ENCODE results near the gene KRT1.
A peak's percentile ranks its signal among the peaks of the same experiment; 100 is the strongest.
"Not testable (repeated sequence)": the region's sequence is repeated elsewhere in the genome, so short reads cannot be mapped to it uniquely, and the experiment has no call there.

Gene KRT1

DNA sequence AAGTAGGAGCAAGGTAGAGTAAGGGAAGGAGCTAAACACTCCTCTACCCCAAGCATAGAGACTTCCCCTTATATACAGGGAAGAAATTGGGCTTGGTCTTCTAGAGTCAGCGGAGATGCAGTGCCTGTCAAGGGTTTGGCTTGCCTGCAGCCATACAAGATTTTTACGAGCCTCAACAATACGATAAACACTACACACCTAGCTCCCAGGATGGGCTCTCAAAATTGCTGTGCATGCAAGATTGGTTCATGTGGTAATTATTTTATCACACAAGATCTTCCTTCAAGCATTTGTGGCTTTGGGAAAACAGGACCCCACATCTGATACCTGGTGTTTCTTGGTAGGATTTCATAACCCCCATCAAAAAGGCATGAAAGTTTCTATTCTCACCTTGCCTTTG, at the start of gene KRT1:
Gene KRT1, minus strand, starts transcription at position 45 of the 400 bp plus-strand sequence. CDS start 59 bp downstream, outside the sequence.
- no peak for TF ChIP-seq JUND (IDR thresholded peaks at IDR 0.05; ENCODE audit: low read depth)
- in situ Hi-C loops (cut with HindIII; ENCODE audit: low pct_unique_long_range_greater_than_20kb, low sequenced_read_pairs) = no loop called here
- DNase-seq (ENCODE audit: low read depth in 1 of 2, low spot score in 1 of 2) = no peak

DNA sequence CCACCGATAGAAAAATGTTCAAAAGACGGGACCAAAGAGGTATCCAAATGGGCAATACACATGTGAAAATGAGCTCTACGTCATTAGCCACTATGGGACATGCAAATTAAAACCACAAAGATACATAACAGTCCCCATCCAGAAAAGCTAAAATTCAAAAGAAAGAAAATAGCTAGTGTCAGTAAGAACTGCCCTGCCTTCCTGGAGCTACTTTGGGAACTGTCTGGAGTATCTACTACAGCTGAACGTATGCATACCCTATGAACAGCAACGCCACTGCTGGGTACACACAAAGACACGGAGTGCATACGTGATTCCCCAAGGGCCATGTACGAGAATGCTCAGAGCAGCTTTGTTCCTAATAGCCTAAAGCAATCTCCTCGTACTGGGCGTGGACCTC, 48.9 kb upstream of the KRT1 start:
- TF ChIP-seq JUND (IDR thresholded peaks at IDR 0.05; ENCODE audit: low read depth) = no peak
- DNase-seq (ENCODE audit: low read depth in 1 of 2, low spot score in 1 of 2) = no peak
- in situ Hi-C loops (cut with HindIII; ENCODE audit: low pct_unique_long_range_greater_than_20kb, low sequenced_read_pairs) = no loop called here

DNA sequence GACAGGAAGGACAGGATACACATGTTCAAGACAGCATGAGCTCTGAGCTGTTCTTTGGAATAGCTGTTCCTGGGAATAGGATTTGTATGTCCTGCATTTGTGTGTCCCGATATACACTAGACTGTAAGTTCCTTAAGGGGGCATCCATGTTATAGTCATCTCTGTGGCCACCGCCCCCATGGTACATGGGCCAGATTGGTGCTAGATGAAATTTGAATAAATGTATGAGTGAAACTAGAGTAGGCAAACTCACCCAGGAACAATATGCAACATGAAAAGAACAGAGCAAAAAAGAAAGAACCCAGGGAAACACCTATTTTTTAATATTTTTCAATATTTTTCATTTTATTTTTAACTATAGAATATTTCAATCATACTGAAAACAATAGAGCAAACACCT, 48.2 kb upstream of the KRT1 start:
- DNase-seq (ENCODE audit: low read depth in 1 of 2, low spot score in 1 of 2) = no peak
- TF ChIP-seq JUND (IDR thresholded peaks at IDR 0.05; ENCODE audit: low read depth) = no peak
- in situ Hi-C loops (cut with HindIII; ENCODE audit: low pct_unique_long_range_greater_than_20kb, low sequenced_read_pairs) = no loop called here

DNA sequence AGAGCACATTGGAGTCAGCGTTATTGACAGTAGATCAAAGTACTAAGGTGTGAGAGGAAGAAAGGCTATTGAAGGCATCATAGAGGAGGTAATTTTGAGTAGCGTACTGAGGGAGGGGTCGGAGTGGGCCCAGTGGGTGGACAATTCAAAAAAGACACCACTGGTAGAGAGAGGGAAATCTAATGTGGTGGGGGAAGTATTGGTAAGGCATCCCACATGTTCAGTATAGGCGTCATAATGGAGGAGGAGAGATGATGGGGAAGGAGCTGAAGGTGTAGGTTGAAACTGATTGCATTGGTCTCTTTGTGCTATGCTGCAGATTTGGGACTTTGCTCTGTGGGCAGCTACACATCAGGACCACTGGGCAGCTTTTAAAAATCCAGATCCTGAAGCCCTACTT, 46.8 kb upstream of the KRT1 start:
- no peak for TF ChIP-seq JUND (IDR thresholded peaks at IDR 0.05; ENCODE audit: low read depth)
- in situ Hi-C loops (cut with HindIII; ENCODE audit: low pct_unique_long_range_greater_than_20kb, low sequenced_read_pairs) = no loop called here
- no peak for DNase-seq (ENCODE audit: low read depth in 1 of 2, low spot score in 1 of 2)

DNA sequence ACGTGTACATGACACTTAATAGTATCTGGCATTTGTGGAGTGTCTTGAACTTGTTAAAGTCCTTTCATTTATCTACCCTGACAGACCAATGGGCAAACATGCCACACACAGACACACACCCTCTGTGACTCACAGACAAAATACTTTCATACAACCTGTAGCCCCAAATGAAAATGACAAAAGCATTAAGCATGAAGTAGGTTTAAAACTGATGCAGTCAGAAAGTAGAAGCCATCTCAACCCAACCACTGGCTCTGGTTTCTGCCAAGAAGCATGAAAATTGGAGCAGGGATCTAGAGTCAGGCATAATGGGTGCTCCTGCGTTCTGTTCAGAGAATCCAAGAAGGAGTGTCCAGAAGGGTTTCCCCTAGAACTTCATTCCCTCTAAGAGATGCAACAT, 46.2 kb upstream of the KRT1 start:
- no peak for TF ChIP-seq JUND (IDR thresholded peaks at IDR 0.05; ENCODE audit: low read depth)
- no peak for DNase-seq (ENCODE audit: low read depth in 1 of 2, low spot score in 1 of 2)
- in situ Hi-C loops (cut with HindIII; ENCODE audit: low pct_unique_long_range_greater_than_20kb, low sequenced_read_pairs) = no loop called here

DNA sequence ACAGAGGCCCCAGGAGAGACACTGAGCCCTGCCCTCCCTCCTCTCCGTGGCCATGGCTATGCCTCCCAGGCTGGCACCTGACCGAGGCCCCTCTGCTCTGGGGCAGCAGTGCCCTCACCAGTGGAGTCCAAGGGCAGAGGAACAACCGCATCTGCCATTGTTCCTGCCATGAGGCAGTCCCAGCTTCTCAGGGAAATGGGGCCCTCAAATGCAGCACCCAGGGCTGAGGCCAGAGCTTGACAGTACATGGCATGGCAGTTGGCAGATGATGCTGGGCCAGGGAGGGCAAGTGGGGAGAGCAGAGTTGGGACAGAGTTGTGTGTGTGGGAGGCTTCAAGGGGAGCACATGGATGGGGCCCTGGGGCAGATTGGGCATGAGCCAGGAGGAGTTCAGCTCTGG, 44.2 kb upstream of the KRT1 start:
- no peak for DNase-seq (ENCODE audit: low read depth in 1 of 2, low spot score in 1 of 2)
- in situ Hi-C loops (cut with HindIII; ENCODE audit: low pct_unique_long_range_greater_than_20kb, low sequenced_read_pairs) = no loop called here
- no peak for TF ChIP-seq JUND (IDR thresholded peaks at IDR 0.05; ENCODE audit: low read depth)

DNA sequence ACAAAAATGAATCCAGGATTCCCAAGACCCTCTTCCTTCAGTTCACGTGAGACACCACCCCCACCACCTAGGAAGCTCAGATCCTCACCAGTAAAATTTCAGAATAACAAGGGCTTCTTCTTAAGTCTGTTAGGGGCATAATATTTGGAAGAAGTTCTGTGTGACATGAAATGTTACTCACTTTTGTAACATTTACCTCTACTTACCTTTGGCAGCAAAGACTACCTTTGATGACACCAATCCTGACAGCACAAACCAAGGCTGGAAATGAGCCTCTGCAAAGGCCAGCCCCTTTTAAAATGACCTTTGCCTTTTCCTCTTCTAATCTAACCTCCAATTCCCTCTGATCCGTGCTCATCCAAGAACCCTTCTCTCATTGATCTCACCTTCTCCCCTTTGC, 42.5 kb upstream of the KRT1 start:
- in situ Hi-C loops (cut with HindIII; ENCODE audit: low pct_unique_long_range_greater_than_20kb, low sequenced_read_pairs) = no loop called here
- DNase-seq (ENCODE audit: low read depth in 1 of 2, low spot score in 1 of 2) = no peak
- no peak for TF ChIP-seq JUND (IDR thresholded peaks at IDR 0.05; ENCODE audit: low read depth)

DNA sequence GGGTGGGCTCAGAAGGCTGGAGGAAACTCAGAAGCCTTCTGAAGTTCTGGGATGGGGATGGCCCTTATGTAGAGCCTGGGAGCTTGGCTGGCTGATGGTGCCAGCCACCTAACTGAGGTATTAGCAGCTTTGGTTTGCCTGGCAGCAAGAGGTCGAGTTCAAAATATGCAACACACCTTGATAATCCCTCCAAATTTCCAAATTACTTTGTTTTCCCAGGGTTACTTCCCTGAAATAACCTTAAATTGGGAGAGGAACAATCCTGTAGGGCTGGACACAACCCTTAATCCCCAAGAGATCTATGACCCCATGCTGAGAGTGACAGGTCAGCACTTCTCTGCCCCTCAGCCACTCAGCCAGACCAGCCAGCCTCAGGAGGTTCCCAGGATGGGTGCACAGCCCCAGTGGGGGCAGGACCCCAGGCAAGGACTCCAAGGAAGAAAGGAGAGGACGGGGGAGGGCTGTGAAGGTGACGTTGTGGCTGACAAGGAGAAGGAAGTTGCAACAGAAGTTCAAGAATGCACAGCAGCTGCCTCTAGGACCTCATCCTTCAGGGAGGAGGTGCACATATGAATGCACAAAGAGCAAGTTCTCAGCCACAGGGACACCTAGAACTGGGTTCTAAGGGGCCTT, 41.7 kb upstream of the KRT1 start:
- in situ Hi-C loops (cut with HindIII; ENCODE audit: low pct_unique_long_range_greater_than_20kb, low sequenced_read_pairs) = no loop called here
- no peak for DNase-seq (ENCODE audit: low read depth in 1 of 2, low spot score in 1 of 2)
- no peak for TF ChIP-seq JUND (IDR thresholded peaks at IDR 0.05; ENCODE audit: low read depth)

DNA sequence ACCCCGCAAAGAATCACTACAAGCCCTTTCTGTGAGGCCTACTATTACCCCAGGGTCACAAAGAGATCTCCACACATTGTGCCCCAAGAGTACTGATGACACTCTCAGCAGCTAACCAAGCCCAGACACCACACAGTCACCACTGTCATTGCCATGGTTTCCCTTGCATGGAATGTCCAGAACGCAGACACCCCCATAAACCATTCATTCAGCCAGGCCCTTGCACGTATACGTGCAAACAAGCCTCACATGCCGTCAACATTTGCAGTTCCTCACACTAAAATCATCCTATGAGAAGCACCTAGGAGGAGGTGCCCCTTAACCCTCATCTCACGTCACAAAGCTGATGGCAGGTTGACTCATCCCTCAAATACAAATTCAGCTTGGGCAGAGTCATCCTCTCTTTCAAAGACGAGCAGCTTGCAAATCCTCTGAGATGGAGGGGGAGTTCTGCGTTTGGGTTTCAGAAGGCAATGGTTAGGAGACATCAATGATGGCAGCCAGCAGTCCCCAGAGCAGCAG, 40.2 kb upstream of the KRT1 start:
- DNase-seq (ENCODE audit: low read depth in 1 of 2, low spot score in 1 of 2) = no peak
- in situ Hi-C loops (cut with HindIII; ENCODE audit: low pct_unique_long_range_greater_than_20kb, low sequenced_read_pairs) = no loop called here
- no peak for TF ChIP-seq JUND (IDR thresholded peaks at IDR 0.05; ENCODE audit: low read depth)

DNA sequence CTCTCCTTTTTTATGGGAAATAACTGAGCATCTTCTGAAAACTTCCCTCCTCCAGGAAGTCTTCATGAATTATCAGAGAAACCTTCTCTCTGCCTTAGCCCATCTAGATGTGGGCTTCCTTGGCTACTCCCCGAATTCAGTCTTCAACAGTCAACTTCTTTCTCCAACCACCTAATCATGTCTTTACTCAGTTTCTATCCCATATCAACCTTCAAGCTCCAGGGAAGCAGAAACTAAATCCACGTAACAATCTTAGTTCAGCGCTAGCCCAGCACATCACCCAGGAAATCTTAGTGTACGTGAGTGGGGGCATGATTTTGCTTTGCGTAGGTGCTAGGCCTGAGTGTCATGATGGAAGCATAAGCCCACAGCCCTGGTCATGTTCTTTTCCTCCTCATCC, 35.9 kb upstream of the KRT1 start:
- in situ Hi-C loops (cut with HindIII; ENCODE audit: low pct_unique_long_range_greater_than_20kb, low sequenced_read_pairs) = no loop called here
- no peak for TF ChIP-seq JUND (IDR thresholded peaks at IDR 0.05; ENCODE audit: low read depth)
- DNase-seq (ENCODE audit: low read depth in 1 of 2, low spot score in 1 of 2) = no peak

DNA sequence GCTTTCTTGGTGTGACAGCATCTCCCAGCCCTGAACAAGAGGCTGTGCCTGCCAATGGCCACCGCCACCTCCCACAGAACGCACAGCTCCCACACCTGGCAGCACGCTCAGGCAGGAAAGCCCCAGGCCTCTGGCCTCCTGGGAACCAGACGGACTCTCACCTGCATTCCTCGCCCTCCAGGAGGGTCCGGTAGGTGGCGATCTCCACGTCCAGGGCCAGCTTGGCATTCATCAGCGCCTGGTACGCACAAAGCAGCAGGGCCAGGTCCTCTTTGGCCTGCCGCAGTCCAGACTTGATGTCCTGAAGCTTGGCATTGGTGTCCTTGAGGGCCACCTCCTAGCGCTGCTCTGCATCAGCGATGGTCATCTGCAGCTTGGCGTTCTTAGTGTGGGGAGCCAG, 35.2 kb upstream of the KRT1 start:
- no peak for TF ChIP-seq JUND (IDR thresholded peaks at IDR 0.05; ENCODE audit: low read depth)
- DNase-seq (ENCODE audit: low read depth in 1 of 2, low spot score in 1 of 2) = peak; percentile 59 to 73
- in situ Hi-C loops (cut with HindIII; ENCODE audit: low pct_unique_long_range_greater_than_20kb, low sequenced_read_pairs) = no loop called here

DNA sequence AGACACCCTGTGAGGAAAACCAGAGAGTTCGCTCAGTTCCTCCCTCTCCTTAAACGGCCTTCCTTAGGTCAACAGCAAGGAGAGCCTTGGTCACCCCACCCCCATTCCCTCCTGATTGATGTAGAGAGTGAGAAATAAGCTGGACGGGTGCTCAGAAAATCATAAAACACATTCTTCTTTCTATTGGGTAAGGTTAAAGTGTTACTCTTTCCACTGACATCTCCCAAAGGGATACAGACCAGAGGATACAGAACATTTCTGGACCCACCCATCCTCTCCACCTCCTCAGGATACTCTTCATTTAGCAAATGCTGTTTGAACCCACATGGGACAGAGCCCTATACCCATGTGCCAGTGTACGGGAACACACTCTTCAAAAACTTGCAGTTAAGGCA, 34.7 kb upstream of the KRT1 start:
- in situ Hi-C loops (cut with HindIII; ENCODE audit: low pct_unique_long_range_greater_than_20kb, low sequenced_read_pairs) = no loop called here
- no peak for DNase-seq (ENCODE audit: low read depth in 1 of 2, low spot score in 1 of 2)
- TF ChIP-seq JUND (IDR thresholded peaks at IDR 0.05; ENCODE audit: low read depth) = no peak

DNA sequence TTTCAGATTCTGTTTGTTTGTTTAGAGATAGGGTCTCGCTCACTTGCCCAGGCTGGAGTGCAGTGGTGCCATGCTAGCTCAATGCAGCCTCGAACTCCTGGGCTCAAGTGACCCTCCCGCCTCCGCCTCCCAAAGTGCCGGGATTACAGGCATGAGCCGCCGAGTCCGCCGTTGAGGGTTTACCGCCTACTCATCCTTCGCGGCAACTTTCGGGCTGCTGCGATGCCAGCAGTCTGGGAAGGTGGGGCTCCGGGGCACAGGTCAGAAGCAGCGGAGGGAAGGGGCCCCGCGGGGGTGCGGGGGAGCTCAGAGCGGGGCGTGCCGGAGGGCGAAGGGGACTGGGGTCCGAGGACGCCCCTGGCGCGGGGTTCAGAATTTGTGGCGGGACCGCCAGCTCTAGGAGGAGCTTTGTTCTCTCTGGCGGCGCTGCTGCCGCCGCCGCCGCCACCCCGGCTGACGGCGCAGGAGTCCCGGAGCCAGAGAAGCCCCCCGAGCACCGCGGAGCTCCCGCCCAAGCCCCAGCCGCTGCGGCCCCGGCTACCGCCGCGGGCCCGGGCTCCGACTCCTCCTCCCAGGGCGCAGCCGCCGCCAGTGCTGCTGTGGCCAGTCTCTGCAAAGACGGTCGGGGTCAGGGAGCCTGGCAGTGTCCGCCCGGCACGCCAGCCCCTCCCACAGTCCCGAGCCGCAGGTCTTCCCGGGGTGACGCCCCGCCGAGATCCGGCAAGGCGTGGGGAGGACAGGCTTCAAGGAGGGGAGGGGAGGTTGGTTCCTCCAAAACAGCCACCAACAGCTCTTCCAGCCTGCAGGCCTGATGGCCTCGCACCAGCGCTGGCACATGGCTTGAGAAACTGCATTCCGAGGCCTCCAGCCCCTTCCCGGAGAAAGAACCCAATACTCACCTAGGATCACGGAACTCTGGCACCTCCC, 34.0 kb upstream of the KRT1 start:
- TF ChIP-seq JUND (IDR thresholded peaks at IDR 0.05; ENCODE audit: low read depth) = no peak
- in situ Hi-C loops (cut with HindIII; ENCODE audit: low pct_unique_long_range_greater_than_20kb, low sequenced_read_pairs) = no loop called here

DNA sequence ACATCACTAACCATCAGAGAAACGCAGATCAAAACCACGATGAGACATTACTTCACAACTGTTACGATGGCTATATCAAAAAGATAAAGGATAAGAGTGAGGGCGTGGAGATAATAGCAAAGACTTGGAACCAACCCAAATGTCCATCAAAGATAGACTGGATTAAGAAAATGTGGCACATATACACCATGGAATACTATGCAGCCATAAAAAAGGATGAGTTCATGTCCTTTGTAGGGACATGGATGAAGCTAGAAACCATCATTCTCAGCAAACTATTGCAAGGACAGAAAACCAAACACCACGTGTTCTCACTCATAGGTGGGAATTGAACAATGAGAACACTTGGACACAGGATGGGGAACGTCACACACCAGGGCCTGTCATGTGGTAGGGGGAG, 31.9 kb upstream of the KRT1 start:
- DNase-seq (ENCODE audit: low read depth in 1 of 2, low spot score in 1 of 2); in situ Hi-C loops (cut with HindIII; ENCODE audit: low pct_unique_long_range_greater_than_20kb, low sequenced_read_pairs): not testable (repeated sequence)

More for the DNA sequence above, 34.0 kb upstream of the KRT1 start:
- no peak for DNase-seq (ENCODE audit: low read depth in 1 of 2, low spot score in 1 of 2)
